GM08714 (cell line): ENCODE results near the gene TTC23L.

Source experiments
- H3K4me3 ChIP-seq: fragments of 200-500 bp; sonication (Bioruptor generic); 2 replicates; pipeline ENCODE4 v1.5.1; 2014; ENCODE audit warnings: mild to moderate bottlenecking, low read length, inconsistent platforms
- ZNF274 ChIP-seq: IDR thresholded peaks from 2 replicates; pipeline ENCODE4 v1.6.1; 2012; ENCODE audit warnings: mild to moderate bottlenecking, low read depth, low read length

Gene TTC23L

DNA sequence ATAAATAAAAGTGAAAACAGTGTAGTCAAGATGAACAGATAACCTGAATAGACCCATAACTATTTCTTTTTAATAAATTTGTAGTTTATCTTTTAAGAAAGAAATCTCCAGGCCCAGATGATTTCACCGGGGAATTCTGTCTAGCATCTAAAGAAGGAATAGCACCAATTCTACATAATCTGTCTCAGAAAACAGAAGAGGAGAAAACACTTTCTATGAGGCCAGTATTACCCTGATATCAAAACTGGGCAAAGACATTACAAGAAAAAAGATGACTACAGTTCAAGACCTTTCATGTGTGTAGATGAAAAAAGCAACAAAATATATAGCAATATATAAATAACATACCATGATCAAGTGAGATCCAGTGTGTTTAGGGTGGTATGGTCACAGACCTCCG lies 31.4 kb downstream of the TTC23L start:
- H3K4me3 ChIP-seq: no peak overlapping the region
- TF ChIP-seq ZNF274: no peak

DNA sequence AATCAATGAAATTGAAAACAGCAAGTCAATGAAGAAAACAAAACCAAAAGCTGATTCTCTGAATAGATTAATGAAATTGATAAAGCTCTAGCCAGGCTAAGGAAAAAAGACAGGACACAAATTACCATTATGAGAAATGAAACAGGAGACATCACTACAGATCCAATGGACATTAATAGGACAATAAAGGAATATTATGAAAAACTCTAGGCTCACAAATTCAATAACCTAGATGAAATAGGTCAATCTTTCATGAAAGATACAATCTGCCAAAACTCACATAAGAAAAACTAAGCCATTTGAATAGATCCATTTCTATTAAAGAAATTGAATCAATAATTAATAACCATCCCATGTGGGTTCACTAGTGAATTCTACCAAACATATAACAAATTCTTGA lies 37.3 kb downstream of the TTC23L start:
- TF ChIP-seq ZNF274: no peak
- H3K4me3 ChIP-seq: no peak overlapping the region

DNA sequence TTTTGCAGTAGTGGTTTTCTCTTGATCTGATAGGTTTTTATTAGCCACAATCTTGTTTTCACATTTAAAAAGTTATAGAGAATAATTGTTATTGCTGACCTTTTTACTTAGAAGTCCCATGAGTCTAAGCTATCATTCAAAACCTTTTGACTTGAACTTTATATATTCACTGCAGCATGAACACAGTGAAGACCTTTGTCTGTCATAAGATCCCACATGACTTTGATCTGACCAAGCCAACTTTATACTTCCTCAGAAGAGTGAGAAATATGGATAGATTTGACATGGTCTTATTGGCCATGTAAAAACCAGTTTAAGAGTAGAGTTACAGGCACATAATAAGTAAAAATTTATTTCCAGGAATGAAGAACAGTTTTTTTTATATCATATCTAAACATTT lies 42.3 kb downstream of the TTC23L start:
- TF ChIP-seq ZNF274: no peak
- no peak overlapping the region for H3K4me3 ChIP-seq

DNA sequence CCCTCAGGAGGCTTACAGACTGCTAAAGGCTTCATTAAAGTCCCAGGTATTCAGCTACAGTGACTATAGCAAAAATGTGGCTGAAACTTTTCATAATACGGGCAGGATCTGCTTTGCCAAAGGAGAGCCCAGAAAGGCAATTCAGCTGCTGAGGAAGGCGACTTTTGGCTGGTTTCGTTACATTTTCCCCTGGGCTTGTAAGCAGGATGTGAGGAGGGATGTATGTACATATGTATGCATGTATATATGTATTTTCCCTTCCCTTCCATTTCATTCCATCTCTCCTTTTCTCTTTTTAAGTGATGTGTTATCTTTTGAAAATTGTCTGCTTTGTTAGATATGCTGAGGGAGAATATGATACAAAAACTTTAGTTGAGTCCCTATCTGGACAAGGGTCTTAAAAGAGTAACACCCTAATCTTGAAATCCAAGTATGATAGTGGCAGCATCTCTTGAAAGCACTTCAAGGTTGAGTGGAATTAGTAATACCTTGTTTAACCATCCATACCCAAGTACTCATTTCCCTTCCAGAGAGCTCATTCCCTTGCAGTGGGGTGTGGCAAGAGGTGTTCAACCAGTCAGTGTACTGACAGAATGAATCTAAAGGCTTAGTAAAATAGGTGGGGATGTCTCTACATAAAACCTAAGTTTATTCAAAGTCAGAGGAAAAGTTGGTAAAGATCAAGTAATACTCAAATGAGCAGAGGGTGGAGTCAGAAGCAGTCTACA lies 47.6 kb downstream of the TTC23L start:
- no peak overlapping the region for H3K4me3 ChIP-seq
- TF ChIP-seq ZNF274: no peak

DNA sequence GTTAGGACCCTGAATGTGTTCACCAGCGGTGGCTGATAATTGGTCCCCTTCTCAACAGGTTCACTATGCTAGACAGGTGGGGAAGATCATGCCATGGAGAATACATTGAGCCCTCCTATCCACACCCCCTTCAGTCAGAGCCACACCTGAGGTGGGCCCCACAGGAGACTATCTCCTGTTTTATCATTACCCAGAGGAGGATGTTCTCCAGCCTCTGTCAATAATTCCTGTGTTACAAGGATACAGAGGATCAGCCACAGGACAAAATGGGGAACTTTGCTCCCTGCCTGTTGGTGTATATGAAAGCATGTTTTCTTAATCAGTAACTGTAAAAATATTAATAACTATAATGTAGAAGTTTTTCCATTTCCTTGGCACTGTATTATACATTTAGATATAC lies 50.4 kb downstream of the TTC23L start:
- no peak for TF ChIP-seq ZNF274
- no peak overlapping the region for H3K4me3 ChIP-seq

DNA sequence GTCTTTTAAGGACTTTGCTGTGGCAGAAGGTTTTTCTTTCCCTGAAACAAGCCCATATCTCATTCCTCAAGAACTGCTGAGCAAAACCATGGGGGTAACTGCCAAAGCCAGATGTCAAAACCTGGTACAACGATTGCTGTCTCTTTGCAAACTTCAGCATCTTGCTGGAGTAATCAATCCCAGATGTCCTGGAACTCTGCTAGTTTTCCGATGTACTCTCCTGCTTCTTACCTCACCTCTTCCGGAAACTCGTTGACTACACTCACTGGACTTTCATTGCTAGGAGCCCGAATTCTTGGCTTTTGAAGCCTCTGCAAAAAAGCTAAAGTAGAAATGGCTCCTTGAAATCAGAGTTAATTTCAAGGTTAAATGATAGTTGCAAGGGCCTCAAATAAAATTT lies 53.0 kb downstream of the TTC23L start:
- no peak for TF ChIP-seq ZNF274
- H3K4me3 ChIP-seq: no peak overlapping the region

DNA sequence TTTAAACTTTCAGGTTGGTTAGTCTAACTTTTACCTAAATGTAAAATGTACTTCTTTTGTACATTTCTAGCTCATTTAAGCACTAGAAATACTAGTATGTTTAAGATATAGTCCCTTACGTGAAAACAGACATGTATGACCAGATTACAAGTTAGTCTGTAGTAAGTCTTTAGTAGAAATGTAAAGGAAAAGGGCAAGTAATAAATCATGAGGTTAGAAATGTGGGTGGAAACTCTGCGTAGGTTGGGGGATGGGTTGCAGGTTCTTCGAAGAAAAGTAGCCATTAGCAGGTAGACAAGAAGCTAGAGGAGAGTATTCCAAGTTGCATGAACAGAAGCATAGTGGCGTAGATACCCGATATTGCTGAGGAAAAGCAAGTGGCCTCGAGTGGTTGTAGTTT lies 53.5 kb downstream of the TTC23L start:
- TF ChIP-seq ZNF274: no peak
- H3K4me3 ChIP-seq: no peak overlapping the region

DNA sequence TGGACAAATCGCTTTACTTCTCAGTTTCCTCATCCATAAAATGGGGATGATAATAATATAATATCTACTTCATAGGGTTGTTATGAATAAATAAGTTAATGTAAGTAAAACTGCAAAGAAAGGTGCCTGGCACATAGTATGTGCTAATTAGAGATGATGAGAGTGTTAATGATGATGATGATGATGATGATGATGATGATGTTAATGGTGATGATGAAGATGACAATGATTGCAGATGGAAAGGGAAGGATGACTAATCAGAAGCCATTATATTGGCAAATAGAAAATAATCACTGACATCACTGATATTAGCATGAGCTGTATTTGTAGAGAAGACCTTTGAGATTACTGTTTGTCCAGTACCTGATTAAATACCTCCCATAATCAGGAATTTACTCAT lies 55.8 kb downstream of the TTC23L start:
- H3K4me3 ChIP-seq: no peak overlapping the region
- no peak for TF ChIP-seq ZNF274

DNA sequence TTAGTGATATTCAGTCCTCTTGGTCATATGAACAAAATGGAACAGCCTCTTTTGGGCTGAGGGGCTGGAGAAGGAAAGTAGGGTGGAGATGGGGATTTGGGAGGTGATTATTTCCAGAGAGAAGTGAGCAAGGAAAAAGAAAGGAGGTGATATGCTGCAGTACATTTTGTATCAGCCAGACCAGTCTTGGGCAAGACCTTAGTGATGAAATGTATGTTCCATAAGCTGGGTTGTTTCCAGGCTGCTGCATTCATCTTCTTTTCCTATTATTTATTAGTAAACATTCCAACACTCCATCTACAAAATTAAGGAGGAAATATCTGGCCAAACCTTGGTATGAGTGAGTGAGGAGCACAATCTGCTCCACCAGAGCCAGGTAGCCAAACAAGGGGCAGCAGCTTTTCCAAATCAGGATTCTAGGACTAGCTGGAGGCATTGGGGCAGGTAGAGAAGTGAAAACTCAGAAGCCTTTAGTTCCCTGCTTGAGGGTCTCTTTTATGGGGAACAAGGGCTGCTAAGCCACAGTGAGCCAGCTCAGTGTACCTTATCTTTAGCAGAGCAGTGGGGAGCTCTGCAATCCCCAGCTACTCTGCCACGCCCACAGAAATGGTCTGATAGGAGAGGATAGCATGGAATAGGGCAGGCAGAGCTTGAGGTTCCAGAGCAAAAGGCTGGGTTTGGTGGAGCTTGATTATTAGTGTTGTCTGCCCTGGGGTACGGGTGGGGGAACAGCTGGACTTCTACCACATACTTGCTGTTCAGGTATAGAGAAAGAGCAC lies 56.9 kb downstream of the TTC23L start:
- no peak for TF ChIP-seq ZNF274
- H3K4me3 ChIP-seq: no peak overlapping the region

DNA sequence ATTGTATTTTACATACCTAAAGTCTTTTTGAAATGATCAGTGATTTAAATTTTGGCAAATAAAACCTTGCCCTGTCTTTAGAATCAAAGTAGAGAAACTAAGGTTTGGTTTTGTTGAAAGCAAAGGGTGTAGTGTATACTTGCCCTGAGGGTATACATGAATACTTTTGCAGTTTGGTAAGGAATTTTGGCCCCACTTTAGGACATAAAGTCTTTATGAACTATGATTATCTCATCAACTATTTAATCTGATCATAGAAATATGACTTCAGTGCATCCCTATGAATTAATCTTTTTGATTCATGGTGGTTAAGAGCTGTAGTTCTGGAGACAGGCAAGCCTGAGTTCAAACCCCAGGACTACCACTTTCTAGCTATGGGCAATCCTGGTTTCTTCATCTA lies 58.7 kb downstream of the TTC23L start:
- no peak overlapping the region for H3K4me3 ChIP-seq
- TF ChIP-seq ZNF274: no peak

DNA sequence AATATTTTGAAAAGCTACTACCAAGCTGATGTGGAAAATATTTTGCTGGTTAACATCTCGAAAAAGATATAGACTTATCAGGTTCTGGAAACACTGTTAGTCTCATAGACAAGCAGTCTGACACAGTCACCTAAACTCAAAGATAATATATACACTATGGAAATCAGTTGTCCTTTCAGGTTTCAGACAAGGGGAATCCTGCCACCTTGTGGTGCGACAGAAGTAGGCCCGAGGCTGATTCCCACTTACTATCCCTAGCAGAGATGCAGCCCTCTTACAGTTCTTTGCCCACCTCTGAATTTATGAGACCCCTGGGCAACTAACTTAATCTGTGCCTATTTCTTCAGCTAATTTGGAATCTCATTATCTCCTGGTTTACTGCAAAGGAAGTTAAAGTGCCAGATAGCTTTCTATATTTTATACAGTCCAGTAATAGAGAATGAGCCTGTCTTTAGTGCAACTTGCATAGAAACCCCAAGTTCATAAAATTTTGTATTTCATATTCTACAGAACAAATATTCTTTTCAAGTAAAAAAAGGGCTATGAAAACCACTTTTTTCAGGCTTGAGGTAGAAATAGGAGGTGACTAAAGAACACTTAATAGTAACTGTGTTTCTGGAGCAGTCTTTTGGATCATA lies 59.4 kb downstream of the TTC23L start:
- H3K4me3 ChIP-seq: no peak overlapping the region
- TF ChIP-seq ZNF274: no peak

DNA sequence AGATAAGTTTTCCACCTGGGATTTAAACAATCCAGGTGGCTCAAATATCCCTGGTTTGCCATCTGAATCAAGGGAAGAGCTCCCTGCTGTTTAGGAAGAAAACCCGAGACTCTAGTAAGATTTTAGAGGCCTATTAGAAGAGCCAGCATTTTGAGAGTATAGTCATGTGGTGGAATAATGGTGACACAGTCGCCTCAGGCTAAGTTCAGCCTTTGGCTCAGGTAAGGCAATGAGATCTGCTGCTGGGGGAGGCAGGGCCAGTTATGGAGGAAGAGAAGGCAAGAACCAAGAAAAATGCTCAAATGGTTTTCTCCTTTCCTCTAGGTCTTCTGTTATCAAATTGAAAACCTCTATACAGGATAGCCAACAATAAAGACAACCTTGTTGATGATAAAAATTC lies 60.1 kb downstream of the TTC23L start:
- TF ChIP-seq ZNF274: no peak
- H3K4me3 ChIP-seq: no peak overlapping the region

DNA sequence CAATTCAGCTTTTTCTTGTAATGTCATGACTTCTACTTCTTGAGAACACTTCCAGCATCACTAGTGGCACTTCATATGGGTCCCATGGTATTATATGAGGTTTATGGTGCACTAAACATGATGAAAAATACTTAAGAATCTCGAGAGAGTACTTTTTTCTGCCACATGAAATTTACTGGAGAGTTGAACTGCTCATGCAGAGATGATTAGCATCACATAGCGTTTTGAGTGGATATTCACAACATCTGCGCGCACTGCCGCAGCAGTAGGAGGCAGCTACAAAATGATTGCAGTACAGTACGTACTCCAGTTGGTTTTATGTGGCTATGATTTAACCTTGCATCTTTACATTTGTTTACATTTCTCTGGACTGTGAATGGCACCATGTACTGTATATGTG lies 61.7 kb downstream of the TTC23L start:
- TF ChIP-seq ZNF274: no peak
- H3K4me3 ChIP-seq: no peak overlapping the region

DNA sequence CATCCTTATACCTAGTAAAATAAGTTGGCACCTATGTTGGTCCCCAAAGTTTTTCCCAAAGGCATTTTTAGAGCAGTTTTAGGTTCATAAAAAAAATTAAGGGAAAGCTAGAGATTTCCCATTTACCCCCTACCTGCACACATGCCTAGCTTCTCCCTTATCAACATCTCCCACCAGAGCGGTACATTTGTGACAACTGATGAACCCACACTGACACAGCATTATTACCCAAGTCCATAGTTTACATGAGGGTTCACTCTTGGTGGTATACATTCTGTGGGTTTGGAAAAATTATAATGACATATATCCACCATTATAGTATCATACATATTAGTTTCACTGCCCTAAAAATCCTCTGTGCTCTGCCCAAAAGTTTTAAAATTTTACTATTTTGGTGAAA lies 64.3 kb downstream of the TTC23L start:
- no peak overlapping the region for H3K4me3 ChIP-seq
- TF ChIP-seq ZNF274: no peak

DNA sequence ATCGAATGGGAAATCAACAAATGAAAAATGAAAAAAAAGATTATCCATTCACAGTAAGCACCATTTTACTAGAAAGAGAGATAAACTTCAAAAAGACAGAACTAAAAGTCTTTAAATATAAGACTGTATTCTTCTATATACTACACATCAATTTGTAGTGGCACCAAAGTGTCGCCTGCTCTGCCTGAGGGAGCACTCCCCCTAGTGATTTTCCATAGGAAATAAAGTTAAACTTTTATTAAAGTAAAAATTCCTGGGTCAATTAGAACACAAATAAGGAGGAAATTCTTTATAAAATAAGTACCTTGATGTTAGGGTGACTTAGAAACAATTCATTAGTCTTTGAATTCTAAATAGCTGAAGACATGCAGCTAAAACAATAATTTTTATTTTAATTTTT lies 66.6 kb downstream of the TTC23L start:
- TF ChIP-seq ZNF274: no peak

DNA sequence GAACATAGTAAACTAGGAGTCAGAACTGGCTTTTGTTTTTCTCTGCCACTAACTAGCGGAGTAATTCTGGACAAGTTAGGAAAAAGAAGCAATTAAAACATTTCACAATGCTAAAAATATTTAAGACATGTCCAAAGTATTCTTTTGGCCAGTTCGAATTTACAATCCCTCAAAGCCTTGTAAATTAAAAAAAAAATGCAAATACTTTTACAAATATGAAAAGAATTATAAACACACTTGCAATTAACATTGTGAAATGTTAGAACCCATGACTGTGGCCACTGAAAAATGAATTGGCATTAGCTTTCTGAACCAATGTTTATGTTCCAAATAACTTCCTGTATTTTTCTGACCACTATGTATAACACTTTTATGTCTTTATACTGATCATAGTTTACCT lies 74.1 kb downstream of the TTC23L start:
- no peak for TF ChIP-seq ZNF274
- no peak overlapping the region for H3K4me3 ChIP-seq

More for the DNA sequence above, 66.6 kb downstream of the TTC23L start:
- no peak overlapping the region for H3K4me3 ChIP-seq
